Measurements from ENCODE around the gene PCDHA12.
"Not testable (repeated sequence)": the region's sequence is repeated elsewhere in the genome, so short reads cannot be mapped to it uniquely, and the experiment has no call there.

Gene PCDHA12, protein sequence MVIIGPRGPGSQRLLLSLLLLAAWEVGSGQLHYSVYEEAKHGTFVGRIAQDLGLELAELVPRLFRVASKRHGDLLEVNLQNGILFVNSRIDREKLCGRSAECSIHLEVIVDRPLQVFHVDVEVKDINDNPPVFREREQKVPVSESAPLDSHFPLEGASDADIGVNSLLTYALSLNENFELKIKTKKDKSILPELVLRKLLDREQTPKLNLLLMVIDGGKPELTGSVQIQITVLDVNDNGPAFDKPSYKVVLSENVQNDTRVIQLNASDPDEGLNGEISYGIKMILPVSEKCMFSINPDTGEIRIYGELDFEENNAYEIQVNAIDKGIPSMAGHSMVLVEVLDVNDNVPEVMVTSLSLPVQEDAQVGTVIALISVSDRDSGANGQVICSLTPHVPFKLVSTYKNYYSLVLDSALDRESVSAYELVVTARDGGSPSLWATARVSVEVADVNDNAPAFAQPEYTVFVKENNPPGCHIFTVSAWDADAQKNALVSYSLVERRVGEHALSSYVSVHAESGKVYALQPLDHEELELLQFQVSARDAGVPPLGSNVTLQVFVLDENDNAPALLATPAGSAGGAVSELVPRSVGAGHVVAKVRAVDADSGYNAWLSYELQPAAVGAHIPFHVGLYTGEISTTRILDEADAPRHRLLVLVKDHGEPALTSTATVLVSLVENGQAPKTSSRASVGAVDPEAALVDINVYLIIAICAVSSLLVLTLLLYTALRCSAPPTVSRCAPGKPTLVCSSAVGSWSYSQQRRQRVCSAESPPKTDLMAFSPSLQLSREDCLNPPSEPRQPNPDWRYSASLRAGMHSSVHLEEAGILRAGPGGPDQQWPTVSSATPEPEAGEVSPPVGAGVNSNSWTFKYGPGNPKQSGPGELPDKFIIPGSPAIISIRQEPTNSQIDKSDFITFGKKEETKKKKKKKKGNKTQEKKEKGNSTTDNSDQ

DNA sequence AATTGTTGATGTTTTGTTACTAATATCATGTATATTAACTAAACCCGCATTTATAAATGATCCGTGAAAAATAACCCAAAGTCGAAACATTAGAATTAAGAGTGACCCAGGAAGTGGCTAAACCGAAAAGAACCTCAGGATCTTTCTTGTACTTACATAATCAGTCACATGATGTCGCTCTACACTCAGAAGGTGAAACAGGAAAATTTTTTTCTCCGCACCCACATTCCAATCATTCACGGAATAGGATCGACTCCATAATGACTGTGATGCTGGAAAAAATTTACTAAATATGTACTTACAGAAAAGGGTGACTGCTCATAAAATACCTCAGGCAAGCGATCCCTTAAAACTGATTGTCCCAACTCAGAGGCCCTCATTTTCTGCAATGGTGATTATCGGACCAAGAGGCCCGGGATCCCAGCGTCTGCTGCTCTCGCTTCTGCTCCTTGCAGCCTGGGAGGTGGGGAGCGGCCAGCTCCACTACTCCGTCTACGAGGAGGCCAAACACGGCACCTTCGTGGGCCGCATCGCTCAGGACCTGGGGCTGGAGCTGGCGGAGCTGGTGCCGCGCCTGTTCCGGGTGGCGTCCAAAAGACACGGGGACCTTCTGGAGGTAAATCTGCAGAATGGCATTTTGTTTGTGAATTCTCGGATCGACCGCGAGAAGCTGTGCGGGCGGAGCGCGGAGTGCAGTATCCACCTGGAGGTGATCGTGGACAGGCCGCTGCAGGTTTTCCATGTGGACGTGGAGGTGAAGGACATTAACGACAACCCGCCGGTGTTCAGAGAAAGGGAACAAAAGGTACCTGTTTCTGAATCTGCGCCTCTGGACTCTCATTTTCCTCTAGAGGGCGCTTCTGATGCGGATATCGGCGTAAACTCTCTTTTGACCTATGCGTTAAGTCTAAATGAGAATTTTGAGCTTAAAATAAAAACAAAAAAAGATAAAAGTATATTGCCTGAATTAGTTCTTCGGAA is at the start of gene PCDHA12:
Gene PCDHA12 (plus strand): TSS at position 224 of the 981 bp plus-strand sequence. CDS start 165 bp downstream, at position 389.
- no peak for ATAC-seq
- H3K27me3 Mint-ChIP-seq: peaks cover 20% of the 10 kb centered on the region
- H3K4me1 Mint-ChIP-seq: no peaks in the 10 kb centered on the region
- H3K9me3 Mint-ChIP-seq: peaks cover 6% of the 10 kb centered on the region
- H3K4me3 Mint-ChIP-seq: no peak within 1 kb of the TSS
- no peaks in the 10 kb centered on the region for H3K36me3 Mint-ChIP-seq
- H3K27ac Mint-ChIP-seq: no peak within 1 kb of the TSS

- no peaks in the 10 kb centered on the region for H3K4me1 Mint-ChIP-seq
- no peak within 1 kb of the TSS for H3K27ac Mint-ChIP-seq
- ATAC-seq: no peak
- H3K27me3 Mint-ChIP-seq: peaks cover 22% of the 10 kb centered on the region
- H3K9me3 Mint-ChIP-seq: peaks cover 7% of the 10 kb centered on the region
- H3K36me3 Mint-ChIP-seq: no peaks in the 10 kb centered on the region
- H3K4me3 Mint-ChIP-seq: no peak within 1 kb of the TSS
Measured at GRCh38 chr5:140827704-140828361, 47.3 kb upstream of the PCDHA12 start, which contains the start of gene PCDHA6. TSS of gene PCDHA6 (plus strand) at chr5:140827960. CDS start at chr5:140828092, 132 bp downstream.

DNA sequence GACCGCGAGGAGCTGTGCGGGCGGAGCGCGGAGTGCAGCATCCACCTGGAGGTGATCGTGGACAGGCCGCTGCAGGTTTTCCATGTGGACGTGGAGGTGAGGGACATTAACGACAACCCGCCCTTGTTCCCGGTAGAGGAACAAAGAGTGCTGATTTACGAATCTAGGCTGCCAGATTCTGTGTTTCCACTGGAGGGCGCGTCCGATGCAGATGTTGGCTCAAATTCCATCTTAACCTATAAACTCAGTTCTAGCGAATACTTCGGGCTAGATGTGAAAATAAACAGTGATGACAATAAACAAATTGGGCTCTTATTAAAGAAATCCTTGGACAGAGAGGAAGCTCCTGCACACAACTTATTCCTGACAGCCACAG is 46.8 kb upstream of the PCDHA12 start:
- Mint-ChIP-seq H3K4me3 (no peak overlapping the region), H3K27me3 (peaks cover 27% of the 10 kb centered on the region), H3K9me3 (peaks cover 9% of the 10 kb centered on the region), H3K4me1 (no peaks in the 10 kb centered on the region), H3K27ac (no peak overlapping the region), H3K36me3 (no peaks in the 10 kb centered on the region)
- ATAC-seq: no peak

DNA sequence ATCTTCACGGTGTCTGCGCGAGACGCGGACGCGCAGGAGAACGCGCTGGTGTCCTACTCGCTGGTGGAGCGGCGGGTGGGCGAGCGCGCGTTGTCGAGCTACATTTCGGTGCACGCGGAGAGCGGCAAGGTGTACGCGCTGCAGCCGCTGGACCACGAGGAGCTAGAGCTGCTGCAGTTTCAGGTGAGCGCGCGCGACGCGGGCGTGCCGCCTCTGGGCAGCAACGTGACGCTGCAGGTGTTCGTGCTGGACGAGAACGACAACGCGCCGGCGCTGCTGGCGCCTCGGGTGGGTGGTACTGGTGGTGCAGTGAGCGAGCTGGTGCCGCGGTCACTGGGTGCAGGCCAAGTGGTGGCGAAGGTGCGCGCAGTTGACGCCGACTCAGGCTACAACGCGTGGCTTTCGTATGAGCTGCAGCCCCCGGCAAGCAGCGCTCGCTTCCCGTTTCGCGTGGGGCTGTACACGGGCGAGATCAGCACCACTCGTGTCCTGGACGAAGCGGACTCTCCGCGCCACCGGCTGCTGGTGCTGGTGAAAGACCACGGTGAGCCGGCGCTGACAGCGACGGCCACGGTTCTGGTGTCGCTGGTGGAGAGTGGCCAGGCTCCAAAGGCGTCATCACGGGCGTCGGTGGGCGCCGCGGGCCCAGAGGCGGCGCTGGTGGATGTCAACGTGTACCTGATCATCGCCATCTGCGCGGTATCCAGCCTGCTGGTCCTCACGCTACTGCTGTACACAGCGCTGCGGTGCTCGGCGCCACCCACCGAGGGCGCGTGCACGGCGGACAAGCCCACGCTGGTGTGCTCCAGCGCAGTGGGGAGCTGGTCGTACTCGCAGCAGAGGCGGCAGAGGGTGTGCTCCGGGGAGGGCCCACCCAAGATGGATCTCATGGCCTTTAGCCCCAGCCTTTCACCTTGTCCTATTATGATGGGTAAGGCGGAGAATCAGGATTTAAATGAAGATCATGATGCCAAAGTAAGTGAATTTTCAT is 45.3 kb upstream of the PCDHA12 start:
- H3K4me1 Mint-ChIP-seq, ATAC-seq, H3K4me3 Mint-ChIP-seq, H3K9me3 Mint-ChIP-seq, H3K27ac Mint-ChIP-seq, H3K36me3 Mint-ChIP-seq: not testable (repeated sequence)
- peaks cover 27% of the 10 kb centered on the region for H3K27me3 Mint-ChIP-seq

GRCh38 chr5:140833993-140834392 is 41.1 kb upstream of the PCDHA12 start, which contains the start of gene PCDHA7:
TSS of gene PCDHA7 (plus strand) at chr5:140834269. CDS start at chr5:140834384, 115 bp downstream.
- Mint-ChIP-seq H3K36me3 (no peaks in the 10 kb centered on the region), H3K4me1 (no peaks in the 10 kb centered on the region), H3K27ac (no peak within 1 kb of the TSS), H3K4me3 (no peak within 1 kb of the TSS), H3K27me3 (peaks cover 21% of the 10 kb centered on the region), H3K9me3 (peaks cover 14% of the 10 kb centered on the region)
- no peak for ATAC-seq

DNA sequence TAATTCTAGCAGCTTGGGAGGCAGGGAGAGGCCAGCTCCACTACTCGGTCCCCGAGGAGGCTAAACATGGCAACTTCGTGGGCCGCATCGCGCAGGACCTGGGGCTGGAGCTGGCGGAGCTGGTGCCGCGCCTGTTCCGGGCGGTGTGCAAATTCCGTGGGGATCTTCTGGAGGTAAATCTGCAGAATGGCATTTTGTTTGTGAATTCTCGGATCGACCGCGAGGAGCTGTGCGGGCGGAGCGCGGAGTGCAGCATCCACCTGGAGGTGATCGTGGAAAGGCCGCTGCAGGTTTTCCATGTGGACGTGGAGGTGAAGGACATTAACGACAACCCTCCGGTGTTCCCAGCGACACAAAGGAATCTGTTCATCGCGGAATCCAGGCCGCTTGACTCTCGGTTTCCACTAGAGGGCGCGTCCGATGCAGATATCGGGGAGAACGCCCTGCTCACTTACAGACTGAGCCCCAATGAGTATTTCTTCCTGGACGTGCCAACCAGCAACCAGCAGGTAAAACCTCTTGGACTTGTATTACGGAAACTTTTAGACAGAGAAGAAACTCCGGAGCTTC is 40.6 kb upstream of the PCDHA12 start:
- H3K36me3 Mint-ChIP-seq, H3K27ac Mint-ChIP-seq, H3K4me3 Mint-ChIP-seq, ATAC-seq, H3K4me1 Mint-ChIP-seq: not testable (repeated sequence)
- Mint-ChIP-seq H3K27me3 (peaks cover 24% of the 10 kb centered on the region), H3K9me3 (peaks cover 14% of the 10 kb centered on the region)

GRCh38 chr5:140835622-140836510 is 39.2 kb upstream of the PCDHA12 start:
- H3K4me1 Mint-ChIP-seq: no peaks in the 10 kb centered on the region
- H3K9me3 Mint-ChIP-seq: peaks cover 14% of the 10 kb centered on the region
- peaks cover 34% of the 10 kb centered on the region for H3K27me3 Mint-ChIP-seq
- no peak for ATAC-seq
- no peak overlapping the region for H3K4me3 Mint-ChIP-seq
- H3K27ac Mint-ChIP-seq: no peak overlapping the region
- H3K36me3 Mint-ChIP-seq: no peaks in the 10 kb centered on the region

DNA sequence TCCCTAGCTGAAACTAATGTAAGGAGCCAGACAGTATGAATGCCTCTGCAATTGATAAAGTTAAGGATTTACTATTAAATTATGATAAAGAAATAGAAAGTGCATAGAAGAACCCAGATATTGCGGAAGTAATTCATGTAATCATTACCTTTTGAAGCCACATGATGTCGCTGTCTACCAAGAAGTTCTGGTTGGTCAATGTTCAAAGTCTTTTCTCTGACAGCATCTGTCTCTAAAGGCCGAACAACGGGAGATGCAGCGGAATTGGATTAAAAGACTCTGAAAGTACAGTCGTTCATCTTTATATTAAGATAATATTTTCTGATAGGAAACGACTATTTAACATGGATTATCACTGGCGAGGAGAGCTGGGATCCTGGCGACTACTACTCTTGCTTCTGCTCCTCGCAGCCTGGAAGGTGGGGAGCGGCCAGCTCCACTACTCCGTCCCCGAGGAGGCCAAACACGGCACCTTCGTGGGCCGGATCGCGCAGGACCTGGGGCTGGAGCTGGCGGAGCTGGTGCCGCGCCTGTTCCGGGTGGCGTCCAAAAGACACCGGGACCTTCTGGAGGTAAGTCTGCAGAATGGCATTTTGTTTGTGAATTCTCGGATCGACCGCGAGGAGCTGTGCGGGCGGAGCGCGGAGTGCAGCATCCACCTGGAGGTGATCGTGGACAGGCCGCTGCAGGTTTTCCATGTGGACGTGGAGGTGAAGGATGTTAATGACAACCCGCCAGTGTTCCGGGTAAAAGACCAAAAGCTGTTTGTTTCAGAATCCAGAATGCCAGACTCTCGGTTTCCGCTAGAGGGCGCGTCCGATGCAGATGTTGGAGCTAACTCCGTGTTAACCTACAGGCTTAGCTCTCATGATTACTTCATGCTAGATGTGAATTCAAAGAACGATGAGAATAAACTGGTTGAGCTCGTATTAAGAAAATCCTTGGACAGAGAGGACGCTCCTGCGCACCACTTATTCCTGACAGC is 33.8 kb upstream of the PCDHA12 start, which contains the start of gene PCDHA8:
Gene PCDHA8 (plus strand): TSS at position 210 of the 985 bp plus-strand sequence. CDS start 135 bp downstream, at position 345.
- Mint-ChIP-seq H3K4me3 (no peak within 1 kb of the TSS), H3K36me3 (no peaks in the 10 kb centered on the region), H3K4me1 (no peaks in the 10 kb centered on the region), H3K27ac (no peak within 1 kb of the TSS), H3K27me3 (peaks cover 26% of the 10 kb centered on the region), H3K9me3 (peaks cover 3% of the 10 kb centered on the region)
- no peak for ATAC-seq

- Mint-ChIP-seq H3K27me3 (peaks cover 35% of the 10 kb centered on the region), H3K4me1 (no peaks in the 10 kb centered on the region), H3K36me3 (no peaks in the 10 kb centered on the region), H3K27ac (no peak overlapping the region), H3K9me3 (no peaks in the 10 kb centered on the region), H3K4me3 (no peak overlapping the region)
- no peak for ATAC-seq
Measured at GRCh38 chr5:140842798-140843733, 32.0 kb upstream of the PCDHA12 start.
